DND-41 (cell line): ENCODE data around the gene HS3ST6.

Source experiments
- CTCF ChIP-seq: IDR thresholded peaks from 2 replicates; pipeline ENCODE4 v1.5.1; 2012; ENCODE audit warnings: borderline replicate concordance, low read length, moderate library complexity, mild to moderate bottlenecking; ENCODE audit not compliant: poor library complexity, severe bottlenecking; ENCODE audit errors: extremely low read depth
- EZH2 ChIP-seq: IDR thresholded peaks from 3 replicates; pipeline ENCODE4 v1.6.1; 2012; ENCODE audit warnings: borderline replicate concordance, low read depth, mild to moderate bottlenecking, moderate library complexity, low read length, inconsistent platforms; ENCODE audit not compliant: severe bottlenecking

- TF ChIP-seq CTCF, result no peak
- TF ChIP-seq EZH2, result no peak
These were observed 41.1 kb downstream of the HS3ST6 start for GRCh38 chr16:1877089-1877488.
